Parathyroid adenoma (tissue), 2 donors: Measurements from ENCODE around the gene LINGO4.
A peak's percentile ranks its signal among the peaks of the same experiment; 100 is the strongest.

Source experiments
- H2AFZ ChIP-seq: fragments of 300-600 bp; sonication (generic); one replicate; pipeline ENCODE4 v1.7.0; 2017; ENCODE audit warnings: antibody characterized with exemption, mild to moderate bottlenecking
- H3K27ac ChIP-seq: fragments of 300-600 bp; sonication (generic); one replicate; pipeline ENCODE4 v1.7.0; 2017
- H3K27me3 ChIP-seq: fragments of 300-600 bp; sonication (generic); one replicate; pipeline ENCODE4 v1.7.0; 2017; ENCODE audit warnings: low read length; ENCODE audit not compliant: control insufficient read depth, insufficient read depth
- H3K36me3 ChIP-seq: fragments of 300-600 bp; sonication (generic); one replicate; pipeline ENCODE4 v1.7.0; 2017; ENCODE audit warnings: low read length; ENCODE audit not compliant: control insufficient read depth, insufficient read depth
- H3K4me1 ChIP-seq: fragments of 300-600 bp; sonication (generic); one replicate; pipeline ENCODE4 v1.7.0; 2017; ENCODE audit warnings: control low read depth
- H3K4me2 ChIP-seq: fragments of 300-600 bp; sonication (generic); one replicate; pipeline ENCODE4 v1.7.0; 2017; ENCODE audit warnings: low read length
- H3K4me3 ChIP-seq: fragments of 300-600 bp; sonication (generic); one replicate; pipeline ENCODE4 v1.7.0; 2017; ENCODE audit warnings: low read depth, low read length
- H3K79me2 ChIP-seq: fragments of 300-600 bp; sonication (generic); one replicate; pipeline ENCODE4 v1.7.0; 2017; ENCODE audit warnings: control low read depth
- H3K9ac ChIP-seq: fragments of 300-600 bp; sonication (generic); one replicate; pipeline ENCODE4 v1.7.0; 2017; ENCODE audit warnings: mild to moderate bottlenecking
- H3K9me3 ChIP-seq: fragments of 300-600 bp; sonication (generic); one replicate; pipeline ENCODE4 v1.7.0; 2017; ENCODE audit warnings: low read length; ENCODE audit not compliant: control insufficient read depth
- CTCF ChIP-seq: fragments of 300-600 bp; sonication (generic); IDR thresholded peaks from one replicate; pipeline ENCODE4 v1.7.0; 2017; ENCODE audit warnings: antibody characterized with exemption, mild to moderate bottlenecking
- donor health status: primary hyperparathyroidism.

The LINGO4 gene

GRCh38 chr1:151837197-151837596 lies 32.0 kb upstream of the LINGO4 start:
- no peaks in the 10 kb centered on the region for H3K9me3 ChIP-seq
- H3K27ac ChIP-seq: peak overlapping the region; percentile 60
- no peak overlapping the region for H3K4me3 ChIP-seq
- no peaks in the 10 kb centered on the region for H3K79me2 ChIP-seq
- no peak overlapping the region for H2AFZ ChIP-seq
- TF ChIP-seq CTCF: no peak
- H3K27me3 ChIP-seq: no peaks in the 10 kb centered on the region
- H3K4me2 ChIP-seq: peak overlapping the region; percentile 52
- peaks cover 12% of the 10 kb centered on the region for H3K4me1 ChIP-seq
- no peak overlapping the region for H3K9ac ChIP-seq
- H3K36me3 ChIP-seq: no peaks in the 10 kb centered on the region

GRCh38 chr1:151835596-151835995 lies 30.4 kb upstream of the LINGO4 start:
- no peaks in the 10 kb centered on the region for H3K36me3 ChIP-seq
- no peak overlapping the region for H3K4me2 ChIP-seq
- no peak overlapping the region for H2AFZ ChIP-seq
- no peaks in the 10 kb centered on the region for H3K9me3 ChIP-seq
- no peak overlapping the region for H3K9ac ChIP-seq
- no peaks in the 10 kb centered on the region for H3K79me2 ChIP-seq
- peaks cover 16% of the 10 kb centered on the region for H3K4me1 ChIP-seq
- no peak overlapping the region for H3K4me3 ChIP-seq
- no peaks in the 10 kb centered on the region for H3K27me3 ChIP-seq
- H3K27ac ChIP-seq: peak overlapping the region; percentile 60
- no peak for TF ChIP-seq CTCF

GRCh38 chr1:151834239-151834638 lies 29.0 kb upstream of the LINGO4 start:
- peaks cover 25% of the 10 kb centered on the region for H3K4me1 ChIP-seq

DNA sequence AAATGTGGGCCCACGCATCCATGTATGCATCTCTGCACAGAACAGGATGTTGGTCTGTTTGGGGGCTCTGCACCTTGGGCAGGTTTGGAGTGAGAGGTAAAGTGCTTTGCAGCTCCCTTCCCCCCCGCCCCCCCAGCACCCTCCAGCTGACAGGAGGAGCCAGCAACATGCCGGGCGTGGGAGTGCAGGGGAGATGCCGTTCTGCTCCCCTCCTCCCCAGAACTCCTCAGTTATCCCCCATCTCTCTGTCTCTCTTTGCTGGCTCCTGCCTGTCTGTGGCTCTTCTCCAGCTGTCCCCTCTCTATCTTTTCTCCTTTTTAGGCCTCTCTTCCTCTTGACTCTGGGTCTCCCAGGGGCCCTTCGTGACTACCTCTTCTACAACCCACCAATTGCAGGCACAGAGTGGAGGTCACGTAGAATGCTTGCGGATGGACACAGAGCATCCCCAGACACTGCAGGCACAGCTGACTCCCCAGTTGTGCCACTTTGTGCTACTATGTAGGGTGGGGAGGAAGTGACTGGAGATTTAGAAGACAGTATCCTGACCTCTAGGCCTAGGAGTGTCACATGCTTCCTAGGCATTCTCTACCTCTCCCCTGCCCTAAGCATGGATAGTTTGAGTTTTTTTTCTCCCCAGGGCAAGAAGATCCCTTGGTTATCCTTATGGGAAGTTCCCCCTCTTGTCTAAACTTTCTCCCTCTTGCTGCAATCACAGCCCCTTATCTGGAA lies 28.1 kb upstream of the LINGO4 start:
- Histone ChIP-seq H3K4me3 (peak overlapping the region; percentile 30), H3K9me3 (no peaks in the 10 kb centered on the region), H3K36me3 (no peaks in the 10 kb centered on the region), H3K4me1 (peaks cover 30% of the 10 kb centered on the region), H3K9ac (no peak overlapping the region), H3K27me3 (no peaks in the 10 kb centered on the region), H3K79me2 (no peaks in the 10 kb centered on the region), H3K4me2 (peak overlapping the region; percentile 57), H2AFZ (peak overlapping the region; percentile 48), H3K27ac (peak overlapping the region; percentile 92)
- TF ChIP-seq CTCF: no peak

More at GRCh38 chr1:151834239-151834638, 29.0 kb upstream of the LINGO4 start:
- H3K4me3 ChIP-seq: no peak overlapping the region
- H3K9ac ChIP-seq: no peak overlapping the region
- no peak overlapping the region for H2AFZ ChIP-seq
- no peaks in the 10 kb centered on the region for H3K36me3 ChIP-seq
- no peaks in the 10 kb centered on the region for H3K79me2 ChIP-seq
- H3K4me2 ChIP-seq: no peak overlapping the region
- no peak overlapping the region for H3K27ac ChIP-seq
- H3K27me3 ChIP-seq: no peaks in the 10 kb centered on the region
- no peak for TF ChIP-seq CTCF
- H3K9me3 ChIP-seq: no peaks in the 10 kb centered on the region
